HT-29 (cell line): Measurements from ENCODE around the gene CHPF. TPM values are rescaled to one million over a fixed set of nuclear protein-coding genes. Genes with fewer than 3 reads are reported as not detected.
A peak's percentile ranks its signal among the peaks of the same experiment; 100 is the strongest.

Source experiments
- DNase-seq: peaks from one replicate; pipeline ENCODE4 v3.0.0-alpha.2; 2015; ENCODE audit warnings: low spot score
- total RNA-seq: library from RNA; depleted of rRNA; stranded (reverse); fragments of >200 nt; shearing (Covaris generic); gene quantifications from 2 replicates; pipeline ENCODE4 v1.2.3, GENCODE V29; 2014; rRNA removed

The CHPF gene, protein sequence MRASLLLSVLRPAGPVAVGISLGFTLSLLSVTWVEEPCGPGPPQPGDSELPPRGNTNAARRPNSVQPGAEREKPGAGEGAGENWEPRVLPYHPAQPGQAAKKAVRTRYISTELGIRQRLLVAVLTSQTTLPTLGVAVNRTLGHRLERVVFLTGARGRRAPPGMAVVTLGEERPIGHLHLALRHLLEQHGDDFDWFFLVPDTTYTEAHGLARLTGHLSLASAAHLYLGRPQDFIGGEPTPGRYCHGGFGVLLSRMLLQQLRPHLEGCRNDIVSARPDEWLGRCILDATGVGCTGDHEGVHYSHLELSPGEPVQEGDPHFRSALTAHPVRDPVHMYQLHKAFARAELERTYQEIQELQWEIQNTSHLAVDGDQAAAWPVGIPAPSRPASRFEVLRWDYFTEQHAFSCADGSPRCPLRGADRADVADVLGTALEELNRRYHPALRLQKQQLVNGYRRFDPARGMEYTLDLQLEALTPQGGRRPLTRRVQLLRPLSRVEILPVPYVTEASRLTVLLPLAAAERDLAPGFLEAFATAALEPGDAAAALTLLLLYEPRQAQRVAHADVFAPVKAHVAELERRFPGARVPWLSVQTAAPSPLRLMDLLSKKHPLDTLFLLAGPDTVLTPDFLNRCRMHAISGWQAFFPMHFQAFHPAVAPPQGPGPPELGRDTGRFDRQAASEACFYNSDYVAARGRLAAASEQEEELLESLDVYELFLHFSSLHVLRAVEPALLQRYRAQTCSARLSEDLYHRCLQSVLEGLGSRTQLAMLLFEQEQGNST
- total RNA-seq, result 70.1 and 75.4 TPM in 2 replicates

DNA sequence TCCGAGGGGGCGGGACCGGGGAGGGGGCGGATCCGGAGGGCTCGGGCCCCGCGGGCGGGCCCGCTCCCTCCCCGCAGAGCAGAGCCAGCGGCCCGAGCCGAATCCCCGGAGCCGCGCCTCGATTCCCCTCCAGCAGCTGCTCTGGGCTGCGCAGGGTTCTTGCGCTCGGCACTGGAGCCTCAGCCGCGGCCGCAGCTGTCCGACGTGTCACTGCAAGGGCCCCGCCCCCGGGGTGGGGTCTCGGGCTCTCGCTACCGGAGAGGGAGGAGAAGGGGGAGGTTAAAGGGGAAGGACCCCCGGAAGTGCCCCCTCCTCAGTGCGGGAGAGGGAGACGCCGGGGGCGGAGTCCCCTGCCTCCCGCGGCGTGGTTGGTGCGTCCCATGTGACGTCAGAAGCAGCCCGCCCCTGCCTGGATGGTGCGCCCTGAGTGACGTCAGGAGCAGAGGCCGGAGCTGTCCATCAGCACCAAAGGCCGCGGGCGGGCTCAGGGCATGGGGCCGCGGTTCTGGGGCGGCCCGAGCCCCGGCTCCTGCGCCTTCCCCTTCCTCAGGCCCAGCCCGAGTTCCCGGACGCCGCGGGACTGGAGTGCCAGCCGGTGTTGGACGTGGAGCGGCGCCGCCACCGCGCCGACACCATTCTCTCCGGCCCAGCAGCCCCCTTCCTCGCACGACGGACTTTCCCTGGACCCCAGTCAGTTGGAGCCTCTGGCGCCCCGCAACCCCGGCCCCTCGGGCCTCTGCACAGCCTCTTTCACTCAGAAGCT is at the start of gene CHPF, which contains the start of gene TMEM198:
Gene CHPF, minus strand, starts transcription at position 214 of the 763 bp plus-strand sequence. CDS start 271 bp downstream, outside the sequence.
Gene TMEM198, plus strand, starts transcription at position 433 of the 763 bp plus-strand sequence. CDS start 700 bp downstream, outside the sequence.
- DNase-seq, result peak; percentile 91

DNA sequence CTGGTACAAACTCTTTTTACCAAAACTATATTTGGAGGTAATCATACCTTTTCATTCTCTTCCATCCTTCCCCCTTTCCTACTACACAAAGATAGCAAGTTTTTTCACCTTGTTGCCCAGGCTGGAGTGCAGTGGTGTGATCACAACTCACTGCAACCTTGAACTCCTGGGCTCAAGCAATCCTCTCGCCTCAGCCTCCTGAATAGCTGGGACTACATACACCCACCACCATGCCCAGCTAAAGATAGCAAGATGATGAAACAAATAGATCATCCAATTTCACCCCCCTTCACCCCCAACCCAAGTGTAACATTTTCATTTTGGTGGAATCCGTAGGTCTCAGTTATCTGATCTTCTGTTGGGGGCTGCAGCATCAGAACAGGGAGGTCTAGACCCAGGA is 49.5 kb upstream of the CHPF start:
- no peak for DNase-seq

DNA sequence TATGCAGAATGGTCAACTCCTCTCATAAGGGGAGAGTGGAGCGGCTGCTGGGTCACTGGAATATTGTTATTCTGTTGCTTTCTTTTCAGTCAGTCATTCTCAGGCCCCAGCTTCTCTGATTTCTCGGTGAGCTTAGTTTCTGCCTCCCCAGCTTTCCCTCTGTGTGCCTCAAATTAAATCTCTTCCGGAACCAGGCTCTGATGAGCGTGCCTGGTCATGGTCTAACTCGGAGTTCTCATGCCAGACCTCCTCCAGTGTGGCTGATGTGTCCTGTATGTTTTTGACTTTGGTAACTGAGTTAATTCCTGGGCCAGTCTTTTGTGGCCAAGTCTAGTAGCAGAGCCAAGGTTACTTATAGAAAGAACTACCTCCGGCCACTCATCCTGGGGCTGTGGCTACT is 49.1 kb upstream of the CHPF start:
- no peak for DNase-seq

DNA sequence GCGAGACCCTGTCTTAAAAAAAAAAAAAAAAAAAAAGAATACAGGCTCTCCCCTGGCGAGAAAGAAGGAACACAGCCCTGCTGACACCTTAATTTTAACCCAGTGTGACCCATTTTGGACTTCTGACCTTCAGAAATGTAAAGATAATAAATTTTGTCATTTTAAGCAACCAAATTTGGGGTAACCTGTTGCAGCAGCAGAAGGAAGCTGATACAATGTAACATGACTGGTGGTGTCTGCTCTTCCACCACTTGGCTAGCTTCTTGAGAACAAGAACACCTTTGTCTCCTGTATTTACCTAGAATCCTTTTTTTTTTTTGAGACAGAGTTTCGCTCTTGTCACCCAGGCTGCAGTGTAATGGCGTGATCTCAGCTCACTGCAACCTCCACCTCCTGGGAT is 47.5 kb upstream of the CHPF start:
- DNase-seq, result no peak

DNA sequence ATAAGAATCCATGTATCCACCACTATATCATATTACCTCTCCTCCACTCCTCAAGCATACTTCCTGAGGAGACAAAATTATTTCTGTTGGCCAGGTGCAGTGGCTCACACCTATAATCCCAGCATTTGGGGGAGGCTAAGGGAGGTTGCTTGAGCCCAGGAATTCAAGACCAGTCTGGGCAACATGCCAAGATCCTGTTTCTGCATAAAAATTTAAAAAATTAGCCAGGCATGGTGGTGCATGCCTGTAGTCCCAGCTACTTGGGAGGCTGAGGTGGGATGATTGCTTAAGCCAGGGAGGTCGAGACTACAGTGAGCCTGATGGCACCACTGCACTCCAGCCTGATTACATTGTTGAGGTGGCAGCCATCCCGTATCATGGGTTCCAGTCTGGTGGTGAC is 37.7 kb upstream of the CHPF start:
- no peak for DNase-seq

DNA sequence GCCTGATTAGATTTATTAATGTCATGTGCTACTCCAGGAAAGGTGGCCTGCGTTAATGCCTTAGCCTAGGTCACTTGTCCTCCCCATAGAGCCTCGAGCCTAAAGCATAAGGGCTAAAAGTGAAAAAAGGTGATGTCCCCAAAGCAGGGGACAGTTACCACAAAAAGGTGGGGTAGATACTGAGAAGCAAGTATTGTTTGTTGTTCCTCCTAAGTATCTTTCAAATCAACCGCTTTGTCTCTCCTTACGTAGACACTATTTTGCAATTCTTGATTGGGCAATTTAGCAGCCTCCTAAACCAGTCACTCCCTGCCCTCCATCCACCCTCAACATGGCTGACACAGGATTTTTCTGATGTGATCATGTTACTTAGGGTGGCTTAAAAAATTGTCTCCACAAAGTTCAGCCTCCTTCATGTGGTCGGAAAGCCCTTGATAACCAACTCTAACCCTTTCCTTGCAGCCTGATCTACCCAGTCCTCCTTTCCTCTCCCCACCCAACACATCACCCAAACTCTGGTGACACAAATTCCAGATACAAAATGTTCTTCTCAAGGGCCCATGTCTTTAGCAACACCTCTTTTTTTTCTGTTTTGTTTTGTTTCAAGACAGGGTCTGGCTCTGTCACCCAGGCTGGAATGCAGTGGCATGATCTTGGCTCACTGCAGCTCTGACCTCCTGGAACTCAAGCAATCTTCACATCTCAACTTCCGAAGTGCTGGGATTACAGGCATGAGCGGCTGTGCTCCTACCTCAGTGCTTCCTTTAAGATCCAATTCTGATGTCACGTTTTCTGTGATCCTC is 35.4 kb upstream of the CHPF start:
- no peak for DNase-seq

DNA sequence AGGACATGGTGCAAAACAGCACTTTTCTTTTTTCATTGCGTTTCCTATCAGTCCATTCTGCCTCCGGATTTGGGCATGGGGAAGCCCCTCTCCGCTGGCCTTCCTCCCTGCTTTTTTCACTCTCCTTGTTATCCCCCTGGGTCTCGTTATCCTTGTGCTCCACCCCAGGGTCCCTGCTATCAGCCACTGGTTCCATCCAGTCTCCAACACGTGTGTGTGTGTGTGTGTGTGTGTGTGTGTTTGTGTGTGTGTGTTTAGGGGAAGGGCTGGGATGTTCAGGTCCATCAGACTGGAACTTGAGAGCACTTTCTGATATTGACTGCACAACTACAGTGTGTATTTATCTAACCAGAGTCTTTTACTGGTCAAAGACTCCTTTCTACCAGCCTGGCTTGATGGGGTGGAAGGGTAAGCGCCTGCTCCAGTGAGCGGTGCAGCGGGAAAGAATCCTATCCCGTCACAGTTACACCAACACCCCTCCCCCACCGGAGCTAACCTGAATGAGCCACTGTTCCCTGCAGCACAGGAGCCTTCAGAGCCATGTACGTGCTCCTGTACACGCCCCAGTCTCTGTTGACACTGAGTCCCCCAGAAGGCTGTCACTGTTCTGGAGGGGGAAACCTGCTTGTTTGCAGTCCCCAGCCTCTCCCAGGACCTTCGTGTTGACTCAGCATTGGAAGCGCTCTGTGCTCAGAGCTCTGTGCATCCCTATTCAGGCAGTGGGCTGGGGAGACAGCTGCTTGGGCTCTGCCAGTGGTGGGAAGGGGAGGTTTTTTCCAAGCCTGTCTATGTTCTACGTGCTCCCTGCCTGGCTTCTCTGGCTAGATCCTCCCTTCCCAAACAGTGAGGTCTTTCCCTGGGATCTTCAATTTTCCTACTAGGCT is 33.1 kb upstream of the CHPF start:
- no peak for DNase-seq

DNA sequence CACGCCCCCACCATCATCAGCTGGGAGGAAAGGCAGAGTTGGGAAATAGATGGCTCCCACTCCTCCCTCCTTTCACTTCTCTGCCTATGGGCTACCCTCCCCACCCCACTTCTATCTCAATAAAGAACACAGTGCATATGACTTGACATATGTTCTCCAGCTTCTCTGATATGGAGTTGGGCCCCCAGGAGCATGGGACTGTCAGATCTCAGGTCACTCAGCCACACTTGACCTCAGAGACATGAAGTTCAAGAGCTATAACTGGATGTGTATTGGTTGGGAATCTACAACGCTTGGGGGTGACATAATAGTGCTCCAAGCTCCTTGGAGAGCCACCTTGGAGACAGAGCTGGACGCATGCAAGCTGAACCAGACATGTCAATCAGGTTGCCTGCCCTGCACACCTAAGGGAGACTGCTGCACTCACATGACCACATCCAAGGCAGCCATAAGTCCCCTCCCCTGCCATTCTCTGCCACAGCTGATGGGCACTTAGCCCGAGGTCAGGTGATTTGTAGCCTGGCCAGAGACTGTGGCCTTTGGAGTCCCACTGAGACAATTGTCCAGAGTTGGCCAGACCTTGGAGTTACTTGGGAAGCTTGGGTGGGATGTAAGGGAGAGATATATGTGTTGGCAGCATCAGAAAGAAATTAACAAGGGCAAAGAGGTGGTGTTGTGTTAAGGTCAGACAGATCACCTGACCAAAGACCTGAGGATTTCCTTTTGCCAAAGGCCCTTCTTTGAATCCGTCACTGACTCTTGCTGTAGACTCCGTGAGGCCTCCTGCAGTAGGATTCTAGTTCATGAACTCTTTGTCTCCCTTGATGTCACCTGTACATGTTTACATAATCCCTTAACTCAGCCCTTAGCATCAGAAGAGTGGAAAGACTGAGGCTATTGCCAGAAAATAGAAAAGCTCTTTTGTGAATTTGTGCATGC is 32.2 kb upstream of the CHPF start:
- no peak for DNase-seq

DNA sequence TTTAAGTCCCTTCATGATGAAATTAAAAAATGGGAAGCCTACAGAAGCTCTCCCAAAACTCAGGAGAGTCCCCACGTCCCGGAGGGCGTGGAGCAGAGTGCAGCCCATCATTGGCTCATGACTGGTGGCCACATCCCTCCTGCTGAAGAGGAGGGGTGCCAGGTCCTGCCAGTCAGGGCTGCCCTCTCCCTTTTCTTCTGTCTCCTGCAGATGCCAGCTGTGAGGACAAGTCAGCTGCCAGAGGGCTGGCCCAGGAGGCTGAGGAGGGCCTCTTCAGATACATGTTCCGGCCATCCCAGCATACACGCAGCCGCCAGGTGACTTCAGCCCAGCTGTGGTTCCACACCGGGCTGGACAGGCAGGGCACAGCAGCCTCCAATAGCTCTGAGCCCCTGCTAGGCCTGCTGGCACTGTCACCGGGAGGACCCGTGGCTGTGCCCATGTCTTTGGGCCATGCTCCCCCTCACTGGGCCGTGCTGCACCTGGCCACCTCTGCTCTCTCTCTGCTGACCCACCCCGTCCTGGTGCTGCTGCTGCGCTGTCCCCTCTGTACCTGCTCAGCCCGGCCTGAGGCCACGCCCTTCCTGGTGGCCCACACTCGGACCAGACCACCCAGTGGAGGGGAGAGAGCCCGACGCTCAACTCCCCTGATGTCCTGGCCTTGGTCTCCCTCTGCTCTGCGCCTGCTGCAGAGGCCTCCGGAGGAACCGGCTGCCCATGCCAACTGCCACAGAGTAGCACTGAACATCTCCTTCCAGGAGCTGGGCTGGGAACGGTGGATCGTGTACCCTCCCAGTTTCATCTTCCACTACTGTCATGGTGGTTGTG is 31.1 kb upstream of the CHPF start:
- DNase-seq, result no peak

DNA sequence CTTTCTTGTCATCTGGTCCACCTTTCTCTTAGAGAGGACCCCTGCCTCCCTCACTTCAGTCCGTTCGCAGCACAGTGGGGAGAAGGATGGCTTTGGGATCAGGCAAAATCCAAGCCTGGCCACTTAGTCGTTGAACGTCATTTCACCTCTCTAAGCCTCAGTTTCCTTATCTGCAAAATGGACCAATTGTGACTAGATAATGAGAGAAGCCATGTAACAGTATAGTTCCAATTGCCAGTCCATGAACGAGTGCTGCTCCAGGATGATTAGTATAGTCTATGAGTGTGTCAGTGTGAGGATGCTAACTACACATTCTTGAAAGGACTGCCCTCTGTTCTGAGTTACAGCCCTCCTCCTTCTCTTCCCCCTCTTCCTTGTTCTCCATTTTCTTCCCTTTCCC is 29.6 kb upstream of the CHPF start:
- no peak for DNase-seq

DNA sequence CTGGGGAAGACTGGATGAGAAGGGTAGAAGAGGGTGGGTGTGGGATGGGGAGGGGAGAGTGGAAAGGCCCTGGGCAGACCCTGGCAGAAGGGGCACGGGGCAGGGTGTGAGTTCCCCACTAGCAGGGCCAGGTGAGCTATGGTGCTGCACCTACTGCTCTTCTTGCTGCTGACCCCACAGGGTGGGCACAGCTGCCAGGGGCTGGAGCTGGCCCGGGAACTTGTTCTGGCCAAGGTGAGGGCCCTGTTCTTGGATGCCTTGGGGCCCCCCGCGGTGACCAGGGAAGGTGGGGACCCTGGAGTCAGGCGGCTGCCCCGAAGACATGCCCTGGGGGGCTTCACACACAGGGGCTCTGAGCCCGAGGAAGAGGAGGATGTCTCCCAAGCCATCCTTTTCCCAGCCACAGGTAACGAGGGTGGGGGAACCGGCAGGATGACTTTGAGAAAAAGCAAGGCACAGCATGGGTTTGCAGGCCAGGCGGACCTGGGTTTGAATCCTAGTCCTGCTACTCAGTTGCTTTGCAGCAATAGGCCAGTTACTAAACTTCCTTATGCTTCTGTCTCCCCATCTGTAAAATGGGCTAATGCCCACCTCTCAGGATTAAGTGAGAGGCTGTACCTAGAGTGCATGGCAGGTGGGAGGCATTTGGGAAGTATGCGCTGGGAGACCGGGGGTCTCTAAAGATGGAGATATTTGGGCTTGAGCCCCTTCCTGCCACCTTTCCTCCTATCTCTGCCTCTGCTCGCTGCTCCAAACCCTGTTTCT is 28.8 kb upstream of the CHPF start, which contains the start of gene INHA:
Gene INHA, plus strand, starts transcription at position 74 of the 765 bp plus-strand sequence. Its CDS starts 65 bp downstream, at position 139.
- DNase-seq, result no peak

DNA sequence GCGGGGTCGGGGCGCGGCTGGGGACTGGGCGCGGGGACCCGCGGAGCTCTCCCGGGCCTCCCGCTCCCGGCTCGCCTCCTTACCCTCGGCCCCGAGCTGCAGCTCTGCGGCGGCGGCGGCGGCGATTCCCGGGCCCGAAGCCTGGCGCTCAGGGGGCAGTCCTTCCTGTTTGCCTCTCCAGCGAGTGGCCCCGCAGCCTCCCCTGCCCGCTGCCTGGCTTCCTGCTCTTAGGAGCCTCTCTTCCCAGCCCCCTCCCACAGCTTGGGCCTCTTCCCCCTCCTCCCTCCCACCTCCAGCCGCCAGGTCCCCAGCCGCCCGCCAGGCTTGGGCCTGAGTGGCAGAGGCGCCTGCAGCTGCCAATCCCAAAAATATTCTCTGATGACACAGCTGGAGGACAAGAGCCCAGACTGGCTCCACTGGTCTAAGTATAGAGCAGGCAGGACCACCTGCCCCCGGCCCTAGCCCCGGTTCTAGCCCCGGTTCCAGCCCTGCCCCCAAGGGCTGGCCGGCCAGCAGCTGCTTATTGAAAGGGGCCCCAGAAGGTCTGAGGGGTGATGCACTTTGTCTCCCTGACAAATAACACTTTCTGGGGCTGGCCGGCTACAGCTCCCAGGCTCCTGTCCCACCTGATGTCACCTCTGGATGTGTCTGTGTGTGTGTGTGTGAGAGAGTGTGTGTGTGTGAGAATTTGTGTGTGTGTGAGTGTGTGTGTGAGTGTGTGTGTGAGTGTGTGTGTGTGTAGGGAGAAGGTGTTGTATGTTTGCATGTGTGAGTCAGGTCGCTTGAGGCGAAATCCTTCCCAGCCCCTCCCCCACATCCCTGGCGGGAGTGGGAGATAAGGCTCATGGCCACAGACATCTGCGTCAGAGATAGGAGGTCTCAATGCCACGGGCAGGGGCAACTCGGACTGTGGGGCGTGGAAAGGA is 28.0 kb upstream of the CHPF start, which contains the start of gene OBSL1:
Gene OBSL1, minus strand, starts transcription at position 229 of the 926 bp plus-strand sequence. CDS start 307 bp downstream, outside the sequence.
- no peak for DNase-seq

DNA sequence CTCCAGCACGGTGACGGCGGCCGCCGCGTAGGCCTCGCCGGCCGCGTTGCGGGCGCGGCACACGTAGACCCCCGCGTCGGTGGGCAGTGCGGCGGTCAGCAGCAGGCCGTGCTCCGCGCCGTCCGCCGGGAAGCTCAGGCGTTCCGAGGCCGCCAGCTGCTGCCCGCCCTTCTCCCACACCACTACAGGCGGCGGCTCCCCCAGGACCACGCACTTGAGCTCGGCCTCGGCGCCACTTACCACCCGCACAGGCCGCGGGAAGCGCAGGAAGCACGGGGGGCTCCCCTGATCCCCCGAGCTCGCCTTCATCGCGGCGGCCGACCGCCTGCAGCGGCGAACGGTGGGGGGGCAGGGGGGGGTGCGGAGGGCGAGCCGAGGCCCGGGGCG is 27.3 kb upstream of the CHPF start:
- no peak for DNase-seq

DNA sequence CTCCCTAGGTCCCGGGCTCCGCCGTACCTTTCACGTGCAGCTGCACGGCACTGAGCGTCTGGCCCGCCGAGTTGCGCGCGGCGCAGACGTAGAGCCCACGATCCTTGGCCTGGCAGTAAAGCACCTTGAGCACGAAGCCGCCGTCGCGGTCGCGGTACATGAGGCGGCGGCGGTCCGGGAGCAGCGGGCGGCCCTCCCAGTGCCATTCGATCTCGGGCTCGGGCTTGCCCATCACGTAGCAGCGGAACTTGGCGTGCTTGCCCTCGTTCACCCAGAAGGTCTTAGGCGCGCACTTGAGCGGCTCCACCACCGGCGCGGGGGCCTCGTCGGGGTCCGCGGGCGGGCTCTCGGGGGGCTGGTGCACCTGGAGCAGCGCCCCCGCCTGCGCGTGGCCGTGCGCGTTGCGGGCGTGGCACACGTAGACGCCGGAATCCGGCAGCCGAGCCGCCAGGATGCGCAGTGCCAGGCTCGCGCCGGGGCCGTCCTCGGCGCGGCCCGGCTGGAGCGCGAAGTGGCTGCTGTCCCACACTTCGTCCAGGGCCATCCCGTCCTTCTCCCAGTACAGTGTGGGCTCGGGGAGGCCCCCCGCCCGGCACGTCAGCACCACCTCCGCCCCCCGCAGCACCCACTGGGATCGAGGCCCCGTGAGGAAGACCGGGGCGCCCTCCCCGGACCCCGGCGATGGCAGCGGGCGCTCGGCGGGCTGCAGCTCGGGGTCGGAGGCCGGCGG is 26.8 kb upstream of the CHPF start:
- DNase-seq, result no peak

DNA sequence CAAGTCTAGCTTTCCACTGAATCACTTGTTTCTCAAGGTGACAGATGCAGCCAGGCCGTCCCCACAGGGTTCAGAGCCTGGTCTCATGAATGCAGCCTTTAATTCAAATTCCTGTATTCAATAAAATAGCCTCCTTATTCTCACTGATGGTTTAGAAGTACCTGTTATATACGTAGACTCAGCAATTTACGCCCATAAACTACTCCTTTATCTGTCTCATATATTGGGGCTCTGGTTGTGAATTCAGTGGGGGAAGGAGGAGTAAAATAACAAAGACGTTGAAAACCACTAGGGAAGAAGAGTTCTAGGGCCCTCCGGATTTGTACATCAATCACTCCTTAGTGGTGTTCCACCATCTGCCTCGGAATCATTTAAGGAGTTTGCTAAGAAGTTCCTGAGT is 26.0 kb upstream of the CHPF start:
- DNase-seq, result no peak
